H1 (cell line): Measurements from ENCODE around the gene BPIFB6. TPM values are rescaled to one million over a fixed set of nuclear protein-coding genes. Genes with fewer than 3 reads are reported as not detected.
A peak's percentile ranks its signal among the peaks of the same experiment; 100 is the strongest.

Experiments used
- CTCF ChIA-PET: fragments of 300-600 bp; sonication (Branson Sonifier 250); formaldehyde crosslinking; loops from one replicate; lab custom pipeline; 2021; ENCODE audit not compliant: partially characterized antibody; lab: Charles Lee
- POLR2A ChIA-PET: fragments of 300-600 bp; sonication (Branson Sonifier 250); formaldehyde crosslinking; loops from one replicate; lab custom pipeline; 2021; ENCODE audit warnings: inconsistent platforms; ENCODE audit not compliant: partially characterized antibody; lab: Charles Lee
- DNase-seq, 2 experiments: peaks; one replicate each; pipeline versions ENCODE4 v3.0.0 to v3.0.0-alpha.2; 2010 to 2022; ENCODE audit warnings: low spot score in 2 of 2, low read depth in 1 of 2, mixed read lengths in 1 of 2
- FAIRE-seq: peaks from 2 replicates; lab custom pipeline; 2011; peaks lifted over from hg19 to GRCh38; lab: Jason Lieb, UNC
- H2AFZ ChIP-seq: 2 replicates; pipeline ENCODE4 v1.8.1; 2012; ENCODE audit warnings: low read length, inconsistent platforms
- H2AK5ac ChIP-seq: 2 replicates; pipeline ENCODE4 v1.6.1; 2013; ENCODE audit warnings: low read depth, low read length
- H2BK120ac ChIP-seq: replicated peaks from 2 replicates; pipeline ENCODE3; 2013; ENCODE audit warnings: low read depth, low read length, inconsistent platforms
- H2BK12ac ChIP-seq: 2 replicates; pipeline ENCODE4 v1.6.1; 2013; ENCODE audit warnings: low read depth, low read length
- H2BK15ac ChIP-seq: 2 replicates; pipeline ENCODE4 v1.6.1; 2013; ENCODE audit warnings: low read length
- H2BK20ac ChIP-seq: 2 replicates; pipeline ENCODE4 v1.6.1; 2013; ENCODE audit warnings: low read length
- H2BK5ac ChIP-seq: 2 replicates; pipeline ENCODE4 v1.6.1; 2013; ENCODE audit warnings: low read depth, low read length
- H3K14ac ChIP-seq: 2 replicates; pipeline ENCODE4 v1.6.1; 2013; ENCODE audit warnings: inconsistent platforms; ENCODE audit not compliant: insufficient read length
- H3K18ac ChIP-seq: 2 replicates; pipeline ENCODE4 v1.6.1; 2013; ENCODE audit warnings: low read length; ENCODE audit errors: extremely low read depth
- H3K23ac ChIP-seq: 2 replicates; pipeline ENCODE4 v1.6.1; 2013; ENCODE audit warnings: inconsistent platforms; ENCODE audit not compliant: insufficient read length
- H3K23me2 ChIP-seq: 2 replicates; pipeline ENCODE4 v1.6.1; 2013; ENCODE audit warnings: low read depth, low read length
- H3K27ac ChIP-seq: 2 replicates; pipeline ENCODE4 v1.6.1; 2011; ENCODE audit warnings: low read depth, low read length, inconsistent platforms
- H3K27me3 ChIP-seq, 4 experiments: replicated peaks in 1 of 4; 1 replicate in 1 of 4; 2 replicates in 3 of 4; pipeline versions ENCODE4 v1.6.1 to v1.8.1; 2011 to 2013; ENCODE audit warnings: low read length in 3 of 4, mild to moderate bottlenecking in 3 of 4, inconsistent platforms in 2 of 4, mixed read lengths in 2 of 4, moderate library complexity in 1 of 4; ENCODE audit not compliant: control insufficient read depth in 3 of 4, insufficient read depth in 3 of 4; ENCODE audit errors: extremely low read depth in 1 of 4
- H3K36me3 ChIP-seq, 4 experiments: 2 replicates each; pipeline versions ENCODE4 v1.6.1 to v1.8.1; 2011 to 2013; ENCODE audit warnings: mild to moderate bottlenecking in 4 of 4, low read length in 3 of 4, moderate library complexity in 2 of 4, control low read depth in 1 of 4, inconsistent platforms in 1 of 4; ENCODE audit not compliant: insufficient read depth in 4 of 4, control insufficient read depth in 2 of 4
- H3K4ac ChIP-seq: replicated peaks from 2 replicates; pipeline ENCODE3; 2013; ENCODE audit warnings: low read length, low read depth, mixed read lengths, inconsistent platforms; ENCODE audit not compliant: insufficient read length
- H3K4me1 ChIP-seq, 4 experiments: replicated peaks in 1 of 4; 1 replicate in 1 of 4; 2 replicates in 3 of 4; pipeline versions ENCODE4 v1.6.1 to v1.8.1; 2011 to 2013; ENCODE audit warnings: low read length in 3 of 4, inconsistent platforms in 2 of 4, mixed read lengths in 1 of 4; ENCODE audit not compliant: insufficient read depth in 4 of 4, control insufficient read depth in 3 of 4
- H3K4me2 ChIP-seq, 2 experiments: 2 replicates each; pipeline versions ENCODE4 v1.6.1 to v1.8.1; 2011 to 2013; ENCODE audit warnings: low read depth in 2 of 2, low read length in 2 of 2, control low read depth in 1 of 2, inconsistent platforms in 1 of 2, mild to moderate bottlenecking in 1 of 2; ENCODE audit not compliant: insufficient read depth in 1 of 2
- H3K4me3 ChIP-seq, 4 experiments: fragments of 200-600, 300-600 bp in 1 of 4; sonication (generic), shearing (Covaris generic), sonication (Bioruptor Twin) in 1 of 4; 2 replicates each; pipeline versions ENCODE4 v1.5.1 to v1.8.1; 2011 to 2016; ENCODE audit warnings: low read length in 4 of 4, low read depth in 3 of 4, control low read depth in 2 of 4, inconsistent platforms in 2 of 4, mild to moderate bottlenecking in 2 of 4, mixed read lengths in 1 of 4, moderate library complexity in 1 of 4; ENCODE audit not compliant: insufficient read depth in 2 of 4; ENCODE audit errors: extremely low read depth in 1 of 4
- H3K56ac ChIP-seq: replicated peaks from 2 replicates; pipeline ENCODE3; 2013; ENCODE audit warnings: low read depth, mild to moderate bottlenecking, mixed read lengths, low read length, inconsistent platforms; ENCODE audit not compliant: insufficient read length
- H3K79me1 ChIP-seq: 2 replicates; pipeline ENCODE4 v1.6.1; 2013; ENCODE audit warnings: low read depth, low read length, control low read depth
- H3K79me2 ChIP-seq, 2 experiments: 2 replicates each; pipeline versions ENCODE4 v1.6.1 to v1.8.1; 2012 to 2013; ENCODE audit warnings: low read length in 2 of 2, mild to moderate bottlenecking in 2 of 2, inconsistent platforms in 1 of 2; ENCODE audit not compliant: insufficient read depth in 2 of 2, control insufficient read depth in 1 of 2
- H3K9ac ChIP-seq, 4 experiments: replicated peaks in 1 of 4; 1 replicate in 1 of 4; 2 replicates in 3 of 4; pipeline versions ENCODE4 v1.6.1 to v1.8.1; 2011 to 2013; ENCODE audit warnings: low read depth in 3 of 4, low read length in 3 of 4, control low read depth in 2 of 4, mild to moderate bottlenecking in 2 of 4, moderate library complexity in 2 of 4, inconsistent platforms in 1 of 4; ENCODE audit errors: extremely low read depth in 1 of 4
- H3K9me3 ChIP-seq, 2 experiments: 2 replicates each; pipeline versions ENCODE4 v1.6.1 to v1.8.1; 2012 to 2013; ENCODE audit warnings: mild to moderate bottlenecking in 2 of 2, moderate library complexity in 2 of 2, control low read depth in 1 of 2, inconsistent platforms in 1 of 2, low read depth in 1 of 2, low read length in 1 of 2, mixed read lengths in 1 of 2; ENCODE audit not compliant: insufficient read depth in 2 of 2
- H4K20me1 ChIP-seq, 2 experiments: replicated peaks in 1 of 2; 2 replicates each; pipeline versions ENCODE3 to v1.8.1; 2011 to 2013; ENCODE audit warnings: inconsistent platforms in 2 of 2, low read length in 2 of 2, mild to moderate bottlenecking in 1 of 2; ENCODE audit not compliant: insufficient read depth in 2 of 2, control insufficient read depth in 1 of 2
- H4K5ac ChIP-seq: 2 replicates; pipeline ENCODE4 v1.6.1; 2013; ENCODE audit warnings: low read length, low read depth, mixed read lengths, inconsistent platforms; ENCODE audit not compliant: insufficient read length
- H4K8ac ChIP-seq: 2 replicates; pipeline ENCODE4 v1.8.0; 2013; ENCODE audit warnings: mild to moderate bottlenecking, moderate library complexity, low read length, inconsistent platforms; ENCODE audit not compliant: insufficient read depth; ENCODE audit errors: extremely low read depth
- H4K91ac ChIP-seq: replicated peaks from 2 replicates; pipeline ENCODE3; 2013; ENCODE audit warnings: low read length, mixed read lengths, inconsistent platforms; ENCODE audit not compliant: insufficient read length
- ATF3 ChIP-seq: IDR thresholded peaks from 2 replicates; pipeline ENCODE4 v1.6.1; 2011; ENCODE audit warnings: low read depth, mild to moderate bottlenecking, low read length; ENCODE audit not compliant: insufficient read depth
- BACH1 ChIP-seq: IDR thresholded peaks from 2 replicates; pipeline ENCODE4 v1.6.1; 2012; ENCODE audit warnings: low read length, improper control_type of control experiment
- CBX5 ChIP-seq: fragments of 300-800, 300-1000 bp; sonication (generic); IDR thresholded peaks from 2 replicates; pipeline ENCODE4 v1.7.1; 2016; ENCODE audit warnings: antibody characterized with exemption, low read length, low read depth
- CBX8 ChIP-seq: fragments of 300-800, 300-1000 bp; sonication (generic); IDR thresholded peaks from 2 replicates; pipeline ENCODE4 v1.7.1; 2016; ENCODE audit warnings: low read depth, low read length, borderline replicate concordance
- CTBP2 ChIP-seq: IDR thresholded peaks from 2 replicates; pipeline ENCODE4 v1.7.0; 2011; ENCODE audit warnings: borderline replicate concordance, mild to moderate bottlenecking, moderate library complexity, mixed read lengths, low read length; ENCODE audit not compliant: insufficient read depth, insufficient read length
- HDAC2 ChIP-seq, 2 experiments: fragments of 300-600 bp in 1 of 2; sonication (generic) in 1 of 2; IDR thresholded peaks; 2 replicates each; pipeline ENCODE4 v1.6.1; 2011 to 2012; ENCODE audit warnings: low read depth in 2 of 2, low read length in 2 of 2, mild to moderate bottlenecking in 2 of 2, moderate library complexity in 2 of 2, borderline replicate concordance in 1 of 2, inconsistent platforms in 1 of 2
- HDAC6 ChIP-seq: IDR thresholded peaks from one replicate; pipeline ENCODE4 v1.7.1; 2012; ENCODE audit warnings: low read depth, mild to moderate bottlenecking, inconsistent platforms, low read length, moderate library complexity
- JUND ChIP-seq: IDR thresholded peaks from 2 replicates; pipeline ENCODE4 v1.6.1; 2011; ENCODE audit warnings: mild to moderate bottlenecking, improper control_type of control experiment, low read length
- PHF8 ChIP-seq: fragments of 200-600 bp; sonication (generic); conservative IDR thresholded peaks from 2 replicates; pipeline ENCODE4 v1.7.1; 2012; ENCODE audit warnings: low read depth, mild to moderate bottlenecking, inconsistent platforms, low read length, moderate library complexity
- TBP ChIP-seq: IDR thresholded peaks from 2 replicates; pipeline ENCODE4 v1.6.1; 2011; ENCODE audit warnings: low read depth, low read length, improper control_type of control experiment
- YY1 ChIP-seq: IDR thresholded peaks from 2 replicates; pipeline ENCODE4 v1.6.1; 2011; ENCODE audit warnings: low read depth, mild to moderate bottlenecking, low read length
- WGBS, 2 experiments: shearing (Covaris generic) in 1 of 2; methylation state at CpG; one replicate each; pipeline versions ENCODE4 v1.1.6 to v1.1.7; 2013 to 2015; ENCODE audit warnings: low lambda C conversion rate in 2 of 2, mixed read lengths in 2 of 2, inconsistent platforms in 1 of 2, low coverage in 1 of 2, missing lambda C conversion rate in 1 of 2; ENCODE audit not compliant: insufficient replicate concordance in 2 of 2, insufficient coverage in 1 of 2, insufficient read length in 1 of 2; ENCODE audit errors: extremely low coverage in 1 of 2, missing lambda C conversion rate in 1 of 2; 5-methylcytosine and 5-hydroxymethylcytosine counted together
- polyA plus RNA-seq, 7 experiments: library from polyadenylated mRNA; depleted of rRNA in 3 of 7; stranded (reverse) in 5 of 7; unstranded in 2 of 7; fragments of >200 nt in 5 of 7; fragments of 200-250 nt in 2 of 7; gene quantifications; 1 replicate in 5 of 7; 2 replicates in 1 of 7; 4 replicates in 1 of 7; pipeline versions ENCODE4 v1.2.1 to v1.2.3, GENCODE V29; 2011 to 2013; ENCODE audit warnings: missing spikeins in 2 of 7, mixed read lengths in 2 of 7
- total RNA-seq: library from RNA; stranded (reverse); fragmentation: NEBNext Ultra II Directional; extraction: Animal tissue kit (Norgen Biotek cat#: 25700); gene quantifications from 2 replicates; pipeline ENCODE4 v1.2.1, GENCODE V29; 2021

Gene BPIFB6
- total and polyA plus RNA-seq, 2 of the 8 experiments (the other 6 are each of a cell fraction or from before 2014, with no cell fraction given) = not detected

DNA sequence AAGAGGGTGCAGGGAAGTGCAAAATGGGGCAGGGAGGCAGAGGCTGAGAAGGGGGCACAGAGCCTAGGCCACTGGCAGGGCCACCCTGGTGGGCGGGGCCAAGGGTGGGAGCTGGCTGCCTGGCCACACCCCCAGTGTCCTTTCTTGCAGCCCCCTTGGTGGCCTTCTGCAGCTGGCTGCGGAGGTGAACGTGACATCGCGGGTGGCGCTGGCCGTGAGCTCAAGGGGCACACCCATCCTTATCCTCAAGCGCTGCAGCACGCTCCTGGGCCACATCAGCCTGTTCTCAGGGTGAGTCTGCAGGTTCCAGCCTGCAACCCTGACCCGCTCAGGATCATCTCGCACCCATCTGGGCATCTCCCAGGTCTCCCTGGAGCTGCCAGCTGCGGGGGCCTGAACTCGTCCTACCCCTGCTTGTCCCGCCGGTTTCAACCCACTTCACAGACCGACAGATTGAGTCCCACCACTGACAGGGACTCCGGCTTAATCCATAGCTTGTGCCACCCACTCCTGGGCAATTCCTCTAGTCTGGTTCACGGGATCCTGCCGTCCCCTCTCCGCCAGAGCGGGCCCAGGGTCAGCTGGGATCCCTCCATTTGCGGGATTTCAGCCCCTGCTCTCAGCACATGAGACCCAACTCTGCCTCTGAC, 28.4 kb downstream of the BPIFB6 start:
- peak in 1 of 2 experiments; percentile 55 for DNase-seq
- Histone ChIP-seq H2BK12ac (no peak overlapping the region), H3K14ac (no peak overlapping the region), H4K5ac (no peak overlapping the region), H4K8ac (no peak overlapping the region), H3K4ac (no peak overlapping the region), H2BK15ac (0 out of 2 replicates have a peak overlapping the region, but pooled peaks have one; percentile 31), H2BK20ac (no peak overlapping the region), H2AFZ (no peak overlapping the region), H3K18ac (no peak overlapping the region), H3K23ac (no peak overlapping the region), H2BK120ac (no peak overlapping the region), H3K9me3 (no peaks in the 10 kb centered on the region), H3K79me1 (no peaks in the 10 kb centered on the region), H3K9ac (no peak overlapping the region), H2BK5ac (no peak overlapping the region), H3K27ac (no peak overlapping the region), H3K4me3 (no peak overlapping the region), H4K91ac (no peak overlapping the region), H3K56ac (no peak overlapping the region), H3K4me2 (no peak overlapping the region), H2AK5ac (no peak overlapping the region), H4K20me1 (no peaks in the 10 kb centered on the region), H3K27me3 (no peaks in the 10 kb centered on the region), H3K36me3 (no peaks in the 10 kb centered on the region), H3K23me2 (no peaks in the 10 kb centered on the region), H3K4me1 (no peaks in the 10 kb centered on the region), H3K79me2 (no peaks in the 10 kb centered on the region)
- CTCF ChIA-PET = interaction anchor here (3.8 kb wide), 1 partner anchor 36 kb away, joined by 13 read pairs; no protein-coding TSS in a partner anchor
- FAIRE-seq = no peak
- WGBS, 2 experiments = 82% methylated on average over 22 of the region's 22 CpGs; no CpG with 5 or more reads in 1 of the 2 experiments
- POLR2A ChIA-PET = no interaction called here
- no peak for TF ChIP-seq PHF8
- no peak for TF ChIP-seq HDAC6
- TF ChIP-seq CBX8 = no peak
- TF ChIP-seq BACH1 = no peak
- no peak for TF ChIP-seq TBP
- no peak for TF ChIP-seq YY1
- no peak for TF ChIP-seq JUND
- no peak for TF ChIP-seq CTBP2
- no peak for TF ChIP-seq HDAC2 (IDR thresholded peaks at IDR 0.05; ENCODE audit: borderline replicate concordance in 1 of 2, low read depth in 2 of 2, low read length in 2 of 2)
- TF ChIP-seq CBX5 = no peak
- no peak for TF ChIP-seq ATF3
